Measurements from ENCODE around the gene GRID1.

Gene GRID1

GRCh38 chr10:85604136-85604725 is 762.4 kb downstream of the GRID1 start:
- Histone ChIP-seq H3K9me3 (no peaks in the 10 kb centered on the region), H3K4me1 (ENCODE audit: control insufficient read depth in 1 of 2, insufficient read depth in 1 of 2, low read depth in 1 of 2, low read length in 1 of 2) (no peaks in the 10 kb centered on the region), H3K36me3 (no peaks in the 10 kb centered on the region), H3K27ac (no peak overlapping the region), H3K27me3 (no peaks in the 10 kb centered on the region), H3K4me3 (ENCODE audit: low read depth in 1 of 2, low read length in 1 of 2) (no peak overlapping the region)
- TF ChIP-seq CTCF (IDR thresholded peaks at IDR 0.05) = no peak

- no peak overlapping the region for H3K27ac ChIP-seq
- H3K36me3 ChIP-seq = no peaks in the 10 kb centered on the region
- H3K4me3 ChIP-seq (ENCODE audit: low read depth in 1 of 2, low read length in 1 of 2) = no peak overlapping the region
- TF ChIP-seq CTCF (IDR thresholded peaks at IDR 0.05) = no peak
- H3K4me1 ChIP-seq (ENCODE audit: control insufficient read depth in 1 of 2, insufficient read depth in 1 of 2, low read depth in 1 of 2, low read length in 1 of 2) = no peaks in the 10 kb centered on the region
- no peaks in the 10 kb centered on the region for H3K9me3 ChIP-seq
- H3K27me3 ChIP-seq = no peaks in the 10 kb centered on the region
Measured at GRCh38 chr10:85603151-85603940, 763.2 kb downstream of the GRID1 start.

GRCh38 chr10:85602713-85603112 is 763.9 kb downstream of the GRID1 start:
- no peak overlapping the region for H3K27ac ChIP-seq
- no peaks in the 10 kb centered on the region for H3K27me3 ChIP-seq
- H3K4me1 ChIP-seq (ENCODE audit: control insufficient read depth in 1 of 2, insufficient read depth in 1 of 2, low read depth in 1 of 2, low read length in 1 of 2) = no peaks in the 10 kb centered on the region
- no peaks in the 10 kb centered on the region for H3K36me3 ChIP-seq
- no peaks in the 10 kb centered on the region for H3K9me3 ChIP-seq
- TF ChIP-seq CTCF (IDR thresholded peaks at IDR 0.05) = no peak
- no peak overlapping the region for H3K4me3 ChIP-seq (ENCODE audit: low read depth in 1 of 2, low read length in 1 of 2)

GRCh38 chr10:85602306-85602705 is 764.3 kb downstream of the GRID1 start:
- H3K4me3 ChIP-seq (ENCODE audit: low read depth in 1 of 2, low read length in 1 of 2) = no peak overlapping the region
- no peaks in the 10 kb centered on the region for H3K27me3 ChIP-seq
- H3K27ac ChIP-seq = no peak overlapping the region
- TF ChIP-seq CTCF (IDR thresholded peaks at IDR 0.05) = no peak
- H3K4me1 ChIP-seq (ENCODE audit: control insufficient read depth in 1 of 2, insufficient read depth in 1 of 2, low read depth in 1 of 2, low read length in 1 of 2) = no peaks in the 10 kb centered on the region
- no peaks in the 10 kb centered on the region for H3K36me3 ChIP-seq
- H3K9me3 ChIP-seq = no peaks in the 10 kb centered on the region

- no peak overlapping the region for H3K27ac ChIP-seq
- no peak for TF ChIP-seq CTCF (IDR thresholded peaks at IDR 0.05)
- no peaks in the 10 kb centered on the region for H3K36me3 ChIP-seq
- no peaks in the 10 kb centered on the region for H3K4me1 ChIP-seq (ENCODE audit: control insufficient read depth in 1 of 2, insufficient read depth in 1 of 2, low read depth in 1 of 2, low read length in 1 of 2)
- no peaks in the 10 kb centered on the region for H3K9me3 ChIP-seq
- no peak overlapping the region for H3K4me3 ChIP-seq (ENCODE audit: low read depth in 1 of 2, low read length in 1 of 2)
- H3K27me3 ChIP-seq = no peaks in the 10 kb centered on the region
Measured at GRCh38 chr10:85601526-85601925, 765.1 kb downstream of the GRID1 start.
